GM21367 (cell line): ENCODE data around the gene FAM168B.

Experiments used
- ATAC-seq: cut with Tn5 transposase; IDR thresholded peaks from one replicate; pipeline ENCODE4 v1.9.1; 2021; ENCODE audit not compliant: unreplicated experiment

The FAM168B gene

DNA sequence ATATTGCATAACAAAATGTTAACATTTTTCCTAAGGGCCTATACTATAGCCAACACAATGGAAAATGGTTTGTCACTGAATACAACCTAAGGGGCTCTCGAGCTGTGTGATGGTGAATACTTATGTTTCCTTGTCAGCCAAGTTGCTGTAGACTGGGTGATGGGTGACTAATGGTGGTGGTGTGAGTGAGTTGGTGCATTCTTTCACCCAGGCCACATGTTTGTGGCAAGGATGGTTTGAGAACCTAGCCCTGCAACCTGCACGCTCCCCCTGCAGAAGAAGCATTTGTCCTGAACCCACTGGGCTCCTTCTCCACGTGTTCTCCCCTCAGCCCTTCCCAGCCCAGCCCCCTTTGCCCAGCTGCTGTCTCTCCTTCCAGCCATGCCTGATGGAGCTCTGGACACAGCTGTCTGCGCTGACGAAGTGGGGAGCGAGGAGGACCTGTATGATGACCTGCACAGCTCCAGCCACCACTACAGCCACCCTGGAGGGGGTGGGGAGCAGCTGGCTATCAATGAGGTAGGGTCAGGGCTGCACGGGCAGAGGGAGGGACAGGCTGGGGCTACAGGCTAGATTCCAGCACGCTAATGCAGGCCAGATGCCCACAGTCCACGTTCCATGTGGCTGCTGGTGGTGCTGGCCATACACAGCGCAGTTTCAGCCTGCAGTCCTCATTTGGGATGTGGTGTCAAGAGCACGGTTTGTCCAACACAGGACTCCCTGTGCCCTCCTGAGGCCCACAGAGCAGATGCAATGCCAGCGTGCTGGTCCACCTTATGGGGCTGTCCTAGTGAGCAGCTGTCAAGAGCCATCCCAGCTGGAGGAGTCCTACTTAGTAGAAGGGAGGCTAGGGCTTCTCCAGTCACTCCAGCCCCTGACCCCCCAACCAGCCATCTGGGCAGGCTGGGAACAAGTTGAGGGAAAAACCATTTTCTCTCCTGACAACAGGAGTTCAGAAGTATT, 65.4 kb downstream of the FAM168B start:
- ATAC-seq = no peak

DNA sequence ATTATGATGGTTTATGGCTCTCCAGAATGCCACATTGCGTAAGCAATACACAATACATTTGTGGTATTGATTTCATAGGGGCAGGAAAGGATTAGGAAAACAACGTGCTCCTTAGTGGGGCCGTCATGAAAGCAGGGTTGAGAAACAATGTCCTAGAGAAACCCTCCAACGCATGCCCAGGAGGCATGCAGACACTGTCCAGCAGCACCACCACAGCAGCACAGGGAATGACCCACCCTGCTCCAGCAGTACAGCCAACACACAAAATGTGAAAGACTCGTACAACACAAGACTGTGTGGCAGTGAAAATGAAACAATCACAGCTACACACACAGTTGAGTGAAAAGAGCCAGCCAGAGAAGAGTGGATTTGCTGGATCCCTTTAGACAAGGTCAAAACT, 66.3 kb downstream of the FAM168B start:
- no peak for ATAC-seq

GRCh38 chr2:131023758-131024157, 69.5 kb downstream of the FAM168B start:
- ATAC-seq = no peak

DNA sequence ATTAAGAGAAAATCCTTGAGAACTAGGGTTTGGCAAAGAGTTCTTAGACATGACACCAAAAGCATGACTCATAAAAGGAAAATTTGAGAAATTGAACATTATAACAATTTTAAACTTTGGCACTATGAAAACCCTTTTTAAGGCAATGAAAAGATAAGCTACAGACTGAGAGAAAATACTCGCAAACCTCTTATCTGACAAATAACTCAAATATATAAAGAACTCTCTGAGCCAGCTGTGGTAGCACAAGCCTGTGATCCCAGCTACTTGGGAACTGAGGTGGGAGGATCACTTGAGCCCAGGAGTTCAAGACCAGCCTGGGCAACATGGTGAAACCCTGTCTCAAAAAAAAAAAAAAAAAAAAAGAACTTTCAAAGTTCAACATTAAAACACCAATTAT, 70.5 kb downstream of the FAM168B start:
- ATAC-seq = no peak

GRCh38 chr2:131016826-131017741, 76.2 kb downstream of the FAM168B start:
- no peak for ATAC-seq

DNA sequence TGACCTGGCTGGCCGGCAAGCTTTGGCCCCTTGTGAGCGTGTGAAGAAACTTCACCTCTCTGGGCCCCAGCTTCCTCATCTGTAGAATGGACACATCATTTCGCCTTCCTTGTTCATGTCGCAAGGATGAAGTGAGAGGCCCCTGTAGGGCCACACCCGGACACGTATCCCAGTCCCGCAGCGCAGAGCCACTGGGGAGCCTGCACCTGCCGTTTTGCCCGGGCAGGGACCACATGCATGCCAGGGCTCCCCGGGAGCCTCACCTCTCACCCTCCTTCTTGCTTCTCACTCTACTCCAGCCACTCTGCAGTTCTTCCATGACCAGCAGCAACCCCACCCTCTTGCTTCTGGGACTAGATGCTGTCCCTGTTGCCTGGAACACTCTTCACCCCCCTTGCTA, 77.5 kb downstream of the FAM168B start:
- no peak for ATAC-seq

GRCh38 chr2:131014141-131014540, 79.1 kb downstream of the FAM168B start:
- ATAC-seq = no peak

GRCh38 chr2:131011486-131011885, 81.8 kb downstream of the FAM168B start:
- no peak for ATAC-seq

- no peak for ATAC-seq
Observed at GRCh38 chr2:131010566-131010965, 82.7 kb downstream of the FAM168B start.

DNA sequence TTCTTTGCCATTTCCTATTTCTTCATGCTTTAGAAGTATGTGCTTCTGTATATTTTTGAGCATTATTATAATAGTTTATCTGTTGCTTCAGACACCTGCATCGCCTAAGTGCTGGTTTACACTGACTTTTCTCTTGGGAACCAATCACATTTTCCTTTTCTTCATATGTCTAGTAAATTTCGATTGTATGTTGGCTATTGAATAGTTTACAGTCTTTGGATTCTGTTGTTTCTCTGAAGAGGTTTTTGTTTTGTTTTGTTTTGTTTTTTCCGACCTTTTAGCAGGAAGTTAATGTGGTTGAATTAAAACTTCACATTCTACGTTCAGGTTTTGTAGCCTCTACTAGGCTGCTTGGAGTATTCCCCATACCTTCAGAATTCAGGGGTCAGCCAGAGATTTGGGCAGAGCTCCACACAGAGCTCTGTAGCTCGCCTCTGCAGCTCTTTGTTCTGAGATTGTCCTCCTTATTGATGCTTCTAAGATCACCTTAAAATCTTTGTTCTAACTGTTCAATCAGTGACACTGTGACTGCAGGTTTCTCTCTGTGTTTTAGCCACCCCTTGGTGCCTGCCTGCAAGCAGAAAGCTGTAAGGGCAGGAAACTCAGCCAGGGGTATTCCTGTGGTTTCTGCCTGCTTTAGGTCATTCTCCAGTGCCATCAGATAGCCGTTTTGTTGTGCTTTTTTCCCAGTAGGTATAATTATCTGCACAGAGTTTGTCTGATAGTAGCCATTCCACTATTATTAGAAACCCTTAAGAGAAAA, 83.4 kb downstream of the FAM168B start:
- no peak for ATAC-seq

GRCh38 chr2:131008967-131009366, 84.3 kb downstream of the FAM168B start:
- ATAC-seq = no peak

- ATAC-seq = no peak
Observed at GRCh38 chr2:131006561-131006960, 86.7 kb downstream of the FAM168B start.

GRCh38 chr2:131005216-131005935, 87.9 kb downstream of the FAM168B start:
- ATAC-seq = no peak

GRCh38 chr2:131004446-131005209, 88.6 kb downstream of the FAM168B start:
- no peak for ATAC-seq

DNA sequence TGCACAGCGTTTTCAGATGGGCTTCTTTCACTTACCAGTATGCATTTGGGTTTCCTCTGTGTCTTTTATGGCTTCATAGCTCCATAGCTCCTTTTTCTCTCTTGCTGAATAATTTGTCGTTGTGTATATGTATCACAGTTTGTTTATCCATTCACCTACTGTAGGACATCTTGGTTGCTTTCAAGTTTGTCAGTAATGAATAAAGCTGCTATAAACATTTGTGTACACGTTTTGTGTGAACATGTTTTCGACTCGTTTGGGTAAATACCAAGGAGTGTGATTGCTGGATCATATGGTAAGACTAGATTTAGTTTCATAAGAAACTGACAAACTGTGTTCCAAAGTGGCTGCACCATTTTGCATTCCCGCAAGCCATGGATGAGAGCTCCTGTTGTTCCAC, 94.7 kb downstream of the FAM168B start:
- ATAC-seq = no peak
